HUES6 (cell line): ENCODE results near the gene CD52.

Experiments used
- H3K27ac ChIP-seq: 2 replicates; pipeline ENCODE4 v1.7.0; 2013; ENCODE audit warnings: low read depth, mild to moderate bottlenecking, low read length, inconsistent platforms
- H3K27me3 ChIP-seq: 2 replicates; pipeline ENCODE4 v1.6.1; 2013; ENCODE audit warnings: low read length; ENCODE audit not compliant: control insufficient read depth, insufficient read depth
- H3K36me3 ChIP-seq: 2 replicates; pipeline ENCODE4 v1.6.1; 2013; ENCODE audit warnings: low read length; ENCODE audit not compliant: control insufficient read depth, insufficient read depth
- H3K4me1 ChIP-seq: 2 replicates; pipeline ENCODE4 v1.6.1; 2013; ENCODE audit warnings: low read length; ENCODE audit not compliant: control insufficient read depth, insufficient read depth
- H3K4me3 ChIP-seq: 2 replicates; pipeline ENCODE4 v1.5.1; 2013; ENCODE audit warnings: low read depth, low read length
- H3K9ac ChIP-seq: one replicate; pipeline ENCODE4 v1.6.1; 2013; ENCODE audit warnings: mild to moderate bottlenecking, low read length
- H3K9me3 ChIP-seq: 2 replicates; pipeline ENCODE4 v1.6.1; 2013; ENCODE audit warnings: low read depth, low read length; ENCODE audit not compliant: control insufficient read depth, insufficient read depth

CD52 gene

DNA sequence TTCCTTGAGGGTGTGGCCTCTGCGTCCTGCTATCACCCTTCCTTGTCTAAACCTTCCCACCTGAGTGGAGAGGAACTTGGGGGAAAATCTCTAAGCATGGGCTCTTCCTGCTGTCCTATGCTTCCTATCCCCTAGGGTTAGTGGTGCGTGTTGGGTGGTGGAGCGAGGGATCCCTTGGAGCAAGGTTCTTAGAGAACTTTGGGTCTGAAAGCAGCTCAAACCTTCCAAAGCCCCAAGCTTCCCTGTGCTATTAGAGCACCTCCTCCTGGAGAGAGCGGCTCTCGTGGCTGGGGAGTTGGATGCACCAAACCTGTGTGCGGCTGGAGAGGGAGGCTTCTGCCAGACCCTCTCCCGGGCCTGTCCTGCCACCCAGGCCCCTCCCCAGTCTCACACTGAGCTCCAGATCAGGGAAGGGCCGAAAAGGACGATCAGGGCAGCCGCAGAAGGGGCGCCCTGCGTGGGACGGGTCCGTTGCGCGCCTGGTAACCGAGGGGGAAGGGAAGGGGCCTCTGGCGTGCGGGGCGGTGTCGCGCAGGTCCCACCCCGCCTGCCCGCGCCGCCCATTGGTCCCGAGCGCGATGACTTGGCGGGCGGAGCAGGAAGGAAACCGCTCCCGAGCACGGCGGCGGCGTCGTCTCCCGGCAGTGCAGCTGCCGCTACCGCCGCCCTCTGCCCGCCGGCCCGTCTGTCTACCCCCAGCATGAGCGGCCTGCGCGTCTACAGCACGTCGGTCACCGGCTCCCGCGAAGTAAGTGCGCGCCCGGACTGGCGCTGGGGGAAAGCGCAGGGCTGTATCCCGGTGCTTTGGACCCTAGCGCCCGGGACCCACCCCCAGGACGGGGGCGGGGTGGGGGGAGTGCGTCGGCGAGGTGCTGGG is 38.1 kb upstream of the CD52 start, which contains the start of gene SH3BGRL3:
Gene SH3BGRL3, plus strand, starts transcription at position 631 of the 877 bp plus-strand sequence. Its CDS starts 70 bp downstream, at position 701.
- Histone ChIP-seq H3K27me3 (no peaks in the 10 kb centered on the region), H3K36me3 (peaks cover 32% of the 10 kb centered on the region), H3K9me3 (no peaks in the 10 kb centered on the region), H3K9ac (peak within 1 kb of the TSS; percentile 84), H3K4me1 (peaks cover 38% of the 10 kb centered on the region), H3K4me3 (peak within 1 kb of the TSS; percentile 77), H3K27ac (peak within 1 kb of the TSS; percentile 51; the same call in 1 of the 2 replicates)

DNA sequence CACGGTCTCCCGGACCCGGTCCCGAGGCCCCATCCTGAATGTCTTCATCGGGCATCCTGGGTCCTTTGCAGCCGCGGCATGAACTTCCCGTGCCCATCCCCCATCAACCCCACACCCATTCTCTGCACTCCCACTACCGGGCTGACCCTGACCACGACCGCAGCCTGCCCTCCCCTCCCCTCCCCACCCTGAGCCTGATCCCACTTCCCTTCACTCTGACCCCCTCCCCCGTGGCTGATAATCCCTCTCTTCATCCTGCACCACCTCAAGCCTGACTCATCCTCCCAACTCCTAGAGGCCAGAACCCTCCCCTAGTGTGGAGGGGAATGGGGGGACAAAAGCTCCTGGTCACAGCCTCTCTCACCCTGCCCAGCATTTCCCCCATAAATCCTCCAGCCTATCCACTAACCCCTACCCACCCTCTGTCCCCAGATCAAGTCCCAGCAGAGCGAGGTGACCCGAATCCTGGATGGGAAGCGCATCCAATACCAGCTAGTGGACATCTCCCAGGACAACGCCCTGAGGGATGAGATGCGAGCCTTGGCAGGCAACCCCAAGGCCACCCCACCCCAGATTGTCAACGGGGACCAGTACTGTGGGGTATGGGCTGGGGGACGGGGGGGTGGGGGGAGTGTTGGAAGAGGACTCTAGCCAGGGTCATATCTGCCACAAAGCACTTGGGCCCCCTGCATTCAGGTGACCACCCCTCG is 37.3 kb upstream of the CD52 start:
- peak overlapping the region; percentile 51; the same call in 1 of the 2 replicates for H3K27ac ChIP-seq
- H3K36me3 ChIP-seq, result peaks cover 28% of the 10 kb centered on the region
- no peaks in the 10 kb centered on the region for H3K9me3 ChIP-seq
- peak overlapping the region; percentile 84 for H3K9ac ChIP-seq
- H3K27me3 ChIP-seq, result no peaks in the 10 kb centered on the region
- H3K4me3 ChIP-seq, result peak overlapping the region; percentile 77
- H3K4me1 ChIP-seq, result peaks cover 45% of the 10 kb centered on the region

DNA sequence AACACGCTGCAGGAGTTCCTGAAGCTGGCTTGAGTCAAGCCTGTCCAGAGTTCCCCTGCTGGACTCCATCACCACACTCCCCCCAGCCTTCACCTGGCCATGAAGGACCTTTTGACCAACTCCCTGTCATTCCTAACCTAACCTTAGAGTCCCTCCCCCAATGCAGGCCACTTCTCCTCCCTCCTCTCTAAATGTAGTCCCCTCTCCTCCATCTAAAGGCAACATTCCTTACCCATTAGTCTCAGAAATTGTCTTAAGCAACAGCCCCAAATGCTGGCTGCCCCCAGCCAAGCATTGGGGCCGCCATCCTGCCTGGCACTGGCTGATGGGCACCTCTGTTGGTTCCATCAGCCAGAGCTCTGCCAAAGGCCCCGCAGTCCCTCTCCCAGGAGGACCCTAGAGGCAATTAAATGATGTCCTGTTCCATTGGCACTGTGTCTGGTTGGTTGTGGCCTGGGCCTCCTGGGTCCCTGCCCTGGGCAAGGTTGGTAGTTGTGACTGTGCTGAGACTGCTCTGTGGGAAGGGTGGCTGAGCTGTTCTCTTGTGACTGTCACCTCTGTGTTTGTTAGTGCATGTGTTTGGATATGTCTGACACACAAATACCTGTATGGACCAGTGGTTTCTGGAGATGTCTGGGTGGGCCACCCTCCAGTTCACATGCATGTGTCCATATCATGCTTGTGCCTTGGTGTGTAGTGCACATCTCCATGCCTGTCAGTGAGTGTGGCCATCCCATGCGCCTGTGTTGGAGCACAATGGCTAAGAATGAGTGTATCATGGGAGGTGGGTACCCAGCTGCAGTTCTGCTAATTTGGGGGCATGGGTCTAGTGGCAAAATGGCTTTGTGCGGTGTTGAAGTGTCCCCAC is 36.4 kb upstream of the CD52 start:
- H3K27me3 ChIP-seq, result no peaks in the 10 kb centered on the region
- H3K27ac ChIP-seq, result no peak overlapping the region
- peaks cover 24% of the 10 kb centered on the region for H3K36me3 ChIP-seq
- H3K9me3 ChIP-seq, result no peaks in the 10 kb centered on the region
- H3K4me3 ChIP-seq, result peak overlapping the region; percentile 19; the same call in 1 of the 2 replicates
- peaks cover 43% of the 10 kb centered on the region for H3K4me1 ChIP-seq
- H3K9ac ChIP-seq, result no peak overlapping the region

DNA sequence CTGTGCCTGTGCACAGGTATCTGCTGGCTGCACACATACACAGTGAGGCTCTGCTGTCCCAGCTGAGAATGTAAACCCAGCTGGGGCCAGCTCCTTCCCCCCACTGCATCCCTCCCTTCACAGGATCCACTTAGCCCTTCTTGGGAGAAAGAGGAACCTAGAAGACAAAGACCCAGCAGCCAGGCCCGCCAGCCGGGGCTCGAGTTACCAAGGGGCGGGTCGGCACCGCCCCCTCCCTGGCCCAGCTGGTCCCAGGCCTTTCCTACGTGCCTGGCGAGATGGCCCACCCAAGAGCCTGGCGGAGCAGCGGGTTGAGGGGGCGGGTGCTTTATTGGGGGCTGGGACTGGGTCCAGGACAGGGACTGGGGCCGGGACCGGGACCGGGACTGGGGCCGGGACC is 35.8 kb upstream of the CD52 start:
- Histone ChIP-seq H3K4me3 (peak overlapping the region; percentile 19; the same call in 1 of the 2 replicates), H3K9ac (no peak overlapping the region), H3K9me3 (no peaks in the 10 kb centered on the region), H3K36me3 (peaks cover 17% of the 10 kb centered on the region), H3K4me1 (peaks cover 43% of the 10 kb centered on the region), H3K27ac (no peak overlapping the region), H3K27me3 (no peaks in the 10 kb centered on the region)

DNA sequence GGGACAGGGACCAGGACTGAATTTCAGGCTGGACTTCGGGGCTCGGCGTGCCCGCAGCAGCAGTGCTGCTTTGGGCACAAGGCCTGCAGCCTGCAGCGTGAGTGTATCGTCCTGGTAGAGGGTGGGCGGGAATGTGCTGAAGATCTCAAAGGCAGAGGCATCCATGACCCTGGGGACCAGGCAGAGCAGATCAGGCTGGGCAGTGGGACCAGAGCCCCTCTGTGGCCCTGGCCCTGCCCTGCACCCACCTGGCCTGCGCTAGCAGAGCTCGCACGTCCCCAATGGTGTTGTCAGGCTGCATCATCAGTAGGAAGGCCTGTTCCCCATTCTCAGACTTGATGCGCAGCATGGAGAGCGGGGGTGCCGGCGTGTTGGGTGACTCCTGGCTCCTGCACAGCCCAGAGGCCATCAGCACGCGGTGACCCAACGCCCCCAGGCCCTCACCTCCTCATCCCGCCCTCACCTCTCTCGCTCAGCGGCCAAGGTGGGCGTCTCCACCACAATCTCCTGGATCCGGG is 35.3 kb upstream of the CD52 start:
- no peak overlapping the region for H3K9ac ChIP-seq
- no peak overlapping the region for H3K27ac ChIP-seq

DNA sequence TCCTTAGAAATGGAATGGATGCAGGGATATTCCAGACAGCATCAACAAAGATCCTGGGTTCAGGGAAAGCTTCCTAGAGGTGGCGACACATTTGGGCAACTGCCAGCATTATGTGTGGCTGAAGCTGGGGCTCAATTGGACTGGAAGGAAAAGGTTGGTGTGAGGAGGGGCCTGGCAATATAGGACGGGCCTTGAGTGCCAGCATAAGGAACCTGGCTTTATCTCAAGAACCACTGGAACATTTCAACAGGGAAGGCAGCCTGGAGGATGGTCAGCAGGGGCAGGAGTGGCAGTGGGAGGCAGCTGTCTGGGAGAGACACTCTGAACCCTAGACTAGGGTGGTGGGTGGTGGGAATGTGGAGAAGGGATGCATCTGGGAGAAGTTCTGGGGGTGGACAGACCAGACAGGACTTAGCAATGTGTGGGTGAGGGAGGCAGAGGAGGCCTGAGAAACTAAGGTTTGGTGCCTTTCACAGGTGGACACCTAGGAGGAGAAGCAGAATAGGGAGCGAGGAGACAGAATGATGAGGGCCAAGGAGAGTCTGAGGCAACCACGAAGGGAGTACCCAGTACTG is 34.4 kb upstream of the CD52 start:
- H3K27me3 ChIP-seq, result no peaks in the 10 kb centered on the region
- peaks cover 43% of the 10 kb centered on the region for H3K4me1 ChIP-seq
- H3K9me3 ChIP-seq, result no peaks in the 10 kb centered on the region
- 0 out of 2 replicates have a peak, but pooled peaks cover 3% of the 10 kb centered on the region for H3K36me3 ChIP-seq
- H3K9ac ChIP-seq, result no peak overlapping the region
- H3K4me3 ChIP-seq, result no peak overlapping the region
- no peak overlapping the region for H3K27ac ChIP-seq

More for the DNA sequence above, 35.3 kb upstream of the CD52 start:
- Histone ChIP-seq H3K36me3 (peaks cover 12% of the 10 kb centered on the region), H3K4me1 (peaks cover 43% of the 10 kb centered on the region), H3K4me3 (no peak overlapping the region), H3K27me3 (no peaks in the 10 kb centered on the region), H3K9me3 (no peaks in the 10 kb centered on the region)

DNA sequence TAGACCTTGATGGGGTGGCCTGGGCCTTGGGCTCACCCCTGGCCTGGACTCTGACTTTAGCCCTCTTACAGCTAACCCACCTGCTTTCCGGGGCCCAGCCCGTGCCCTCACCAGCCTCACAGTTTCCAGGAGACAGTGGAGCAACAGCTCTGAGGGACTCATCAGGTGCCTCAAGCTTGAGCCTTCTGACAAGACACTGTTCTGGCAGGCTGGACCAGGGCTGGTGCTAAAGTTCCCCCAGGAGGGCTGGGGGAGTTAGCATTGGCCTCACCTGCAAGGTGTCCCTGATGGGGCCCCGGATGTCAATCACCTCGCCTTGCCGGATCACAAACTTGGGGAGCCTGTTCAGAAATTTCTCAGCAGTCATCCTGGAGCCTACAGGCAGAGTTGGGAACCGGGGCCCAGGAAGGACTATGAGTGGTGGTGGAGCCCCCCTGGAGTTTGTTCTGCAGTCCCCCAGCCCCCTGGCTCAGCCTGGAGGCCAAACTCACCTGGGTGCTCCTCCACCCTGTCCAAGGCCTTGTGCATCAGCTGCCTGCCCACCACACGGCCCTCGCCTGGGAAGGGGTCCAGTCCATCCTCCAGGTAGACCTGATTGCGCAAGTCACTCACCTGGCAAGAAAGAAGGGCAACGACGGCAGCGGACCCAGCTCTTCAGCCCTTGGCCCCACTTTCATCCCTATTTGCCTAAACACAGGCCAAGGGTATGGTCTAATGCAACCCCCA is 33.7 kb upstream of the CD52 start:
- H3K4me3 ChIP-seq, result no peak overlapping the region
- no peak overlapping the region for H3K27ac ChIP-seq
- H3K4me1 ChIP-seq, result peaks cover 42% of the 10 kb centered on the region
- H3K9ac ChIP-seq, result peak overlapping the region; percentile 21
- no peaks in the 10 kb centered on the region for H3K27me3 ChIP-seq
- H3K9me3 ChIP-seq, result no peaks in the 10 kb centered on the region
- H3K36me3 ChIP-seq, result 0 out of 2 replicates have a peak, but pooled peaks cover 2% of the 10 kb centered on the region

DNA sequence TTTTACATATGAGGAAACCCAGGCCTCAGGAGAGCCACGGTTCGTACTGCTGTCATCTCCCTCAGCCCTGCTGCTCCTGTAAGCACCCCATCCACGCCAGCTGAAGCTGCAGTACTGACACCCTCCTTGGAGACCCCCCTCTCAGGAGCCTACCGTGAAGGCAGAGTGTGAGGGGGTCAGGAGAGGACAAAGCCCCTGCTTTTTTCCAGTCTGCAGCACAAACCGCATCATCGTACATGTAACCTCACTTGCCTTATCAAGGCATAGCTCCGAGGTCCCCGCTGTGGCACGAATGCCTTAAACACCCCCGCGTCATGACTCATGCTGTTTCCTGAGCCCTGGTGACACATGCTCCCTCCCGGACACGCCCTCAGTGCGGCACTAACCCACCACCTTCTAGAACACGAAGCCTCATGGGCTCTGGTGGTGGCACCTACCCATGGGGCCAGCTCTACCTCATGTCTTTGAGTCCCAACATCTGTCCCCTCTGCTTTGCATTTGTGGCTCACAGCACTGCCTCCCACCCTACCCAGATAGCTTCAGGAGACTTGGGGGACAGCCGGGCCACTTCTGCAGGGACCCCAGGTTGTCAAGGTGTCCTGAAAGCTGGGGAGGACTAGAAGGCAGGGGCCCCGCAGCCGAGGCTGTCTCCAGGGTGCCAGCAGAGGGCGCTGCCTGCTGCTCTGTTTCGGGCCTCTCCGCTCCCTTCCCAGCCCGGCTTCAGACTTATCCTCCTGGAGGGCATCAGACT is 33.0 kb upstream of the CD52 start:
- no peaks in the 10 kb centered on the region for H3K27me3 ChIP-seq
- no peak overlapping the region for H3K27ac ChIP-seq
- peak overlapping the region; percentile 21 for H3K9ac ChIP-seq
- H3K4me3 ChIP-seq, result no peak overlapping the region
- H3K4me1 ChIP-seq, result peaks cover 45% of the 10 kb centered on the region
- H3K9me3 ChIP-seq, result no peaks in the 10 kb centered on the region
- no peaks in the 10 kb centered on the region for H3K36me3 ChIP-seq

DNA sequence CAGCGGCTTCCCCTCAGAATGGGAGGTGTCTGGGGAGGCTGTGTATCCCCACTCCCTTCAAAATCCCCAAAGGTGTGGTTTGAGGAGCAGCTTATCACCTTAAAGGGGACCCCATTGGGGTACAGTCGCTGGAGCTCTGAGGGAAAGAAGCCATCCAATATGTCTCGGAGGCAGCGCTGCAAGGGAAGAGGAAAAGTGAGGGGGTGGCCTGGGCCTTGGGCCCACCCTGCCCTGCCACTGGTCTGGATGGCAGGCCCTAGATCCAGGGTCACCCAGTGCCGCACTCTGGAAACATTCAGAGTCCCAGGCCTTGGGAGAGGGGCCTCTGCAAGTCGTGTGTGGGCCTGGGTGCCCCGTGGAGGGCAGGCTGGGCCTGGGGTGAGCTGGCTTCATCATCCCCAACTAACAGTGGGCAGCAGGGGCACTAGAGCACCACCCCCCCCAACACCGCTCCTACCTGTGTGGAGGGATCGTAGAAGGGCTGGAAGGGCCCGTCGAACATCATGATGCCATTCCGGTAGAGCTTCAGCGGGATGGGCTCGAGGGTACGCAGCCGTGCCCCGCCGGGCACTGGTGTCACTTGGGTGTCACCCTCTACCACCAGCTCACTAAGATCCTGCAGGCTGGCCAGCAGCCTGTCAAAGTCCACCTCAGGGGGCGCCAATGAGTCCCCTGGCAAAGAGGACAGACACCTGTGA is 32.2 kb upstream of the CD52 start:
- Histone ChIP-seq H3K9ac (no peak overlapping the region), H3K4me1 (peaks cover 50% of the 10 kb centered on the region), H3K9me3 (no peaks in the 10 kb centered on the region), H3K27me3 (no peaks in the 10 kb centered on the region), H3K27ac (no peak overlapping the region), H3K36me3 (no peaks in the 10 kb centered on the region), H3K4me3 (no peak overlapping the region)
